ENCODE measurements around the gene AP4E1. TPM values are rescaled to one million over a fixed set of nuclear protein-coding genes. Genes with fewer than 3 reads are reported as not detected.

AP4E1 gene
- polyA plus RNA-seq, 1 donor (not counting 4 experiments of a cell fraction or from before 2014, with no cell fraction given): 7.9 TPM

- H3K9me3 ChIP-seq (ENCODE audit: control insufficient read depth, low read depth, low read length): no peaks in the 10 kb centered on the region
- H3K9me1 ChIP-seq (ENCODE audit: control insufficient read depth, extremely low read depth, insufficient read depth, low read length): no peaks in the 10 kb centered on the region
- H3K4me2 ChIP-seq (ENCODE audit: control insufficient read depth, extremely low read depth, insufficient read depth, low read depth, low read length): no peak overlapping the region
- H3K9ac ChIP-seq (ENCODE audit: control insufficient read depth, extremely low read depth, insufficient read depth, low read length): no peak overlapping the region
- TF ChIP-seq CTCF (optimal IDR thresholded peaks at IDR 0.05 in 1 of 3, IDR thresholded peaks at IDR 0.05 in 1 of 3, conservative IDR thresholded peaks at IDR 0.05 in 1 of 3; ENCODE audit: extremely low read depth in 1 of 3, insufficient read depth in 2 of 3, low read length in 3 of 3) (no peak), EZH2 (IDR thresholded peaks at IDR 0.05; ENCODE audit: low read length) (no peak)
- H4K20me1 ChIP-seq (ENCODE audit: control insufficient read depth, extremely low read depth, insufficient read depth, low read length): no peaks in the 10 kb centered on the region
- FAIRE-seq: no peak
- no peaks in the 10 kb centered on the region for H3K79me2 ChIP-seq (ENCODE audit: control insufficient read depth, insufficient read depth, low read length)
- DNase-seq (ENCODE audit: low read depth, low spot score): no peak
- dilution Hi-C loops (cut with MboI; ENCODE audit: extremely low pct_ligation_motif_present, low sequenced_read_pairs): no loop called here
- peaks cover 45% of the 10 kb centered on the region for H3K4me1 ChIP-seq (ENCODE audit: control insufficient read depth, extremely low read depth, insufficient read depth, low read length)
- no peaks in the 10 kb centered on the region for H3K27me3 ChIP-seq (ENCODE audit: control insufficient read depth, extremely low read depth, insufficient read depth, low read length)
- H2AFZ ChIP-seq (ENCODE audit: control insufficient read depth, low read length): peak overlapping the region; percentile 30
- H3K27ac ChIP-seq (ENCODE audit: control insufficient read depth, insufficient read depth, low read length): peak overlapping the region; percentile 23
- H3K4me3 ChIP-seq (ENCODE audit: control insufficient read depth in 2 of 3, extremely low read depth in 1 of 3, insufficient read depth in 2 of 3, low read depth in 1 of 3, low read length in 3 of 3): no peak overlapping the region
- H3K36me3 ChIP-seq (ENCODE audit: control insufficient read depth in 2 of 2, extremely low read depth in 1 of 2, insufficient read depth in 2 of 2, low read length in 2 of 2): no peaks in the 10 kb centered on the region
Observed at GRCh38 chr15:50879016-50879617, 29.4 kb upstream of the AP4E1 start.

- dilution Hi-C loops (cut with MboI; ENCODE audit: extremely low pct_ligation_motif_present, low sequenced_read_pairs): no loop called here
- Histone ChIP-seq H3K27me3 (ENCODE audit: control insufficient read depth, extremely low read depth, insufficient read depth, low read length) (no peaks in the 10 kb centered on the region), H3K27ac (ENCODE audit: control insufficient read depth, insufficient read depth, low read length) (peak overlapping the region; percentile 92), H3K36me3 (ENCODE audit: control insufficient read depth in 2 of 2, extremely low read depth in 1 of 2, insufficient read depth in 2 of 2, low read length in 2 of 2) (no peaks in the 10 kb centered on the region), H2AFZ (ENCODE audit: control insufficient read depth, low read length) (no peak overlapping the region), H3K9ac (ENCODE audit: control insufficient read depth, extremely low read depth, insufficient read depth, low read length) (peak overlapping the region; percentile 52), H3K9me1 (ENCODE audit: control insufficient read depth, extremely low read depth, insufficient read depth, low read length) (no peaks in the 10 kb centered on the region), H4K20me1 (ENCODE audit: control insufficient read depth, extremely low read depth, insufficient read depth, low read length) (no peaks in the 10 kb centered on the region), H3K9me3 (ENCODE audit: control insufficient read depth, low read depth, low read length) (no peaks in the 10 kb centered on the region), H3K4me3 (ENCODE audit: control insufficient read depth in 2 of 3, extremely low read depth in 1 of 3, insufficient read depth in 2 of 3, low read depth in 1 of 3, low read length in 3 of 3) (no peak overlapping the region), H3K79me2 (ENCODE audit: control insufficient read depth, insufficient read depth, low read length) (no peaks in the 10 kb centered on the region), H3K4me2 (ENCODE audit: control insufficient read depth, extremely low read depth, insufficient read depth, low read depth, low read length) (peak overlapping the region; percentile 54), H3K4me1 (ENCODE audit: control insufficient read depth, extremely low read depth, insufficient read depth, low read length) (peaks cover 56% of the 10 kb centered on the region)
- no peak for FAIRE-seq
- DNase-seq (ENCODE audit: low read depth, low spot score): no peak
- TF ChIP-seq CTCF (optimal IDR thresholded peaks at IDR 0.05 in 1 of 3, IDR thresholded peaks at IDR 0.05 in 1 of 3, conservative IDR thresholded peaks at IDR 0.05 in 1 of 3; ENCODE audit: extremely low read depth in 1 of 3, insufficient read depth in 2 of 3, low read length in 3 of 3): no peak
- TF ChIP-seq EZH2 (IDR thresholded peaks at IDR 0.05; ENCODE audit: low read length): no peak
Observed at GRCh38 chr15:50880206-50880605, 28.3 kb upstream of the AP4E1 start.

Measured in keratinocyte (primary cell).